ENCODE results near the gene PICK1.
"Not testable (repeated sequence)": the region's sequence is repeated elsewhere in the genome, so short reads cannot be mapped to it uniquely, and the experiment has no call there.

PICK1 gene

DNA sequence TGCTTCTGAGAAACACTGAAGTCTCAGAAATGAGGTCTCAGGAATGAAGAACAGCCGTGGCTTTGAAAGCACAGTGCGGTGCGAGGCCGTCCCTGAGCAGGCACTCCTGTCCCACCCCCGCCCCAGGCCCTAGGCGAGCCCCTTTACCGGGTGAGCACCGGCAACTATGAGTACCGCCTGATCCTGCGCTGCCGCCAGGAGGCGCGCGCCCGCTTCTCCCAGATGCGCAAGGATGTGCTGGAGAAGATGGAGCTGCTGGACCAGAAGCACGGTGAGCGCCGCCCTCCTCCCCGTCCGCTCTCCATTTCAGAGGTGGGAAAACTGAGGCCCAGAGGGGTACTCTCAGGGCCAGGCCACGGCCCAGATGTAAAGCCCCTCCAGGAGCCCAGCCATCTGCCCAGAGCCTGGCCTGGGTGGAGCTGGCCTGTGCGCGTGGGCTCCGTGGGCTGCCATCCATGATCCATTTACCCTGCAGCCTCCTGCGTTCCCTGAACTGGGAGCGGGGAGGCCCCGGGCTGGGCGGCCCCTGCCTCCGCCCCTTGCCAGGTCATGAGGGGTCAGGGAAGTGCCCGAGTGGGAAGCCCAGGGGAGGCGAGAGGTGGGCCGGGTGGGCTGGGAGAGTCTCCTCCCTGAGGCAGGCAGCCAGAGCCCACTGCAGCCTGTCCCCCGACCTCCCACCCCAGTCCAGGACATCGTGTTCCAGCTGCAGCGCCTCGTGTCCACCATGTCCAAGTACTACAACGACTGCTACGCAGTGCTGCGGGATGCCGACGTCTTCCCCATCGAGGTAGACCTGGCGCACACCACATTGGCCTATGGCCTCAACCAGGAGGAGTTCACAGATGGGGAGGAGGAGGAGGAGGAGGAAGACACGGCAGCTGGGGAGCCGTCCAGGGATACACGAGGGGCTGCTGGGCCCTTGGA, 17.2 kb downstream of the PICK1 start:
- DNase-seq (ENCODE audit: low read depth), result no peak

DNA sequence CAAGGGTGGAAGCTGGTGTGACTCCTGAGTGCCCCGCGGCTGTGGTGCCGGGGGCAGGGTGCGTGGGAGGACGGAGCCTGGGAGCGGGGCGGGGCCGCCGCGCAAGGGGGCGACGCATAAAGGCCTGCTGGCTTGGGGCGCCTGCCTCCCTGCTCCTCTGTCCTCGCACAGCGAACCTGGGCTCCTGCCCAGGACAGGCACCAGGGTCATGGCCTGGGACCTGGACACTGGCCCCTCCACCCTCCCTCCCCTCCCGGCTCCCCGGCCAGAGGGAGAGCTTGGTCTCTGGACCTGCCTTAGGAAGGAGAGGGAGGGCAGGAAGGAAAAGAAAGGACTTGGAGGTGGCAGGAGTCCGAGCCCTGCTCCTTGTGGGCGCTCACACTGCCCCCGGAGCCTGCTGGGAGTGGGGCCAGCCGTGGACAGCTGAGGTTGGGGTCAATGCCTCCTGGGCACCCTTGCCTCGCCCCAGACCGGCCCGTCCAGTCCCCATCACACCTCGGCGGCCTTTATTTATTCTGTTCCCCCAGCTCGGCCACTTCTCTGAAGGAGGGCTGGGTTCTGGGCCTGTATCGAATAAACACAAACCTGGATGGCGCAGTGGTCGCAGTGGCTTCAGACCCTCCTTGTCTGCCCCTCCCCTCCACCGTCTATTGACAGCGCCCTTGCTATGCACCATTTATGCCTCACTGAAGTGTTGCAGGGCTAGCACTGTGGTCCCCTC, 18.1 kb downstream of the PICK1 start:
- no peak for DNase-seq (ENCODE audit: low read depth)

DNA sequence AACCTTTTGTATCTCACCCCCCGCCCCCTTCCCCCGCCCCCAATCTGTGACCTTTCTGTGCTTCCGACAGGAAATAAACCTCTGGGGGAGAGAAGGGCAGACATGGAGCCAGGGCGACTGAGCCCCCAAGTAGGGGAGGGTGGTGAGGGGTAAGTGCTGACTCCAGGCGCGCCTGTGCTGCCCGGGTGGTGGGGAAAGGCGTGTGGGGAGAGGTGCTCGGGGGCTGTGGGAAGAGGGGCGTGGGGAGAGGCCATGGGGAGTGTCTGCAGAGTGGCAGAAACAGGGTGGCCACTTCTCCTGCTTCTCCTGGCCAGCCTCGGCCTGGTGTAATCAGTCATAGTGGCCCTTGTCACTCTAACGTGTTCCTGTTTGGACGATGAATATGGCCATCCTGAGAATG, 18.8 kb downstream of the PICK1 start:
- no peak for DNase-seq (ENCODE audit: low read depth)

DNA sequence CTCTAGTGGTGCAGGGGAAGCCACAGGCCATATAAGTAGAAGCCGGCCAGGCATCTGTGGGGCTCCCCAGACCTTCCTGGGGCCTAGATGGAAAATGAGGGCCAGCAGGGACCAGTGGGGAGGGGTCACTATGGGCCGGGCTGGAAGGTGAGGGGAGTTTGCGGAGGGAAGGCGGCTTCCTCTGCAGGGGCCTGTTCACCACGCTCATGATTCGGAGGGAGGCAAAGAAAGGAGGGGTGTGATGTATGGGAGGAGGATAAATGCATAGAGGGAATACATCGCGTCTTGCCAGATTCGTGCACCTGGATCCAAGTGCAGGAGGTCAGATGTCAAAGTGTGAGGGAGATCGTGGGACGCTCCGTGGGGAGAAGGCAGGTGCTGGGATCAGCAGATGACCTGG, 19.9 kb downstream of the PICK1 start:
- DNase-seq (ENCODE audit: low read depth), result no peak

DNA sequence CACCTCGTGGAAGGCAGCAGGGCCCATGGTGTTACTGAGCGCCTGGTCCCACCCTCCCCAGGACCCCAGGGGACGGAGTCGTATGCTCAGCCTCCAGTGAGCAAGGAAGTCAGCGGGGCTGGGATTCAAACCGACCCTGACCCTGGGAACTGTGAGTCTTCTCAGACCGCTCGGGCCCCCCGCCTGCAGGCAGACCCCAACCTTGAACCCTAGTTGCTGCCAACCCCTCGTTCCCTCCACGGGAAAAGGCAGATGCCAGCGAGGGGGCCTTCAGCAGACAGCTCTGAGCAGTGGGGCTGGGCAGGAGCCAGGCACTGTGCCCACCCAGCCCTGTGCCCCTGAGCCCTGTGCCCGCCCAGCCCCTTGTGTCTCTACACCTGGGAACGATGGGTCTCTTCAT, 20.4 kb downstream of the PICK1 start:
- no peak for DNase-seq (ENCODE audit: low read depth)

DNA sequence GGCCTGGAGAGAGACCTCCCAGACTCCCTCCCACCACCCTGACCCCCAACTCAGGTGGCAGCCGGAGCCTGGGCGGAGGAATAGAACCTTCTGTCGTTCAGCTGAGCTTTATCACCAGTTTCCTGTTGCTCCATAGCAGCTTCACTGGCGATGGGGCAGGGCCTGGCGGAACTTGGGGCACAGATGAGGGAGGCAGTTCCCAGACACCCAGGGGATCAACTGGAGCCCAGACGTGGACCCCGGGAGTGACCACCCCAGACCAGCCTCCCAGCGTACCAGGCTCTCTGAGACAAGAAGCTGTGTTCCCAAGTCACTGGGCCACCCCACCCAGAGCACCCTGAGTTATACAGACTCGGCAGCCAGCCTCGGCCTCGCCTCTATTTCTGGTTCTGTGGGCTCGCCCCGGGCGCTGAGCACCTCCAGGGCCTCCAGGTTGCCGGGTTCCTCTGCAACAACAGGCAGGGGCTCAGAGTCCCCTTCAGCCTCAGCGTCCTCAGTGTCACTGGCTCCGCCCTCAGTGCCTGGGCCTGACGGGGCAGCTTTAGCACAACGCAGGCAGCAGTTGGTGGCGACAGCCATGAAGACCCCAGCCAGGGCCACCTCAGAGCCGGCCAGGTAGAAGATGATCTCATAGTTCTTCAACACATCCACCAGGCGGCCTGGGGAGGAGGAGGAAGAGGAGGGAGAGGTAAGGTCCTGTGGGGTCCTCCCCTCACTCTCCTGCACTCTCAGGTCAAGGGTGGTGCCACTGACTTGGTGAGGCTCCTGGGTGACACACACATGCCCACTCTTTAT, 21.0 kb downstream of the PICK1 start:
- no peak for DNase-seq (ENCODE audit: low read depth)

DNA sequence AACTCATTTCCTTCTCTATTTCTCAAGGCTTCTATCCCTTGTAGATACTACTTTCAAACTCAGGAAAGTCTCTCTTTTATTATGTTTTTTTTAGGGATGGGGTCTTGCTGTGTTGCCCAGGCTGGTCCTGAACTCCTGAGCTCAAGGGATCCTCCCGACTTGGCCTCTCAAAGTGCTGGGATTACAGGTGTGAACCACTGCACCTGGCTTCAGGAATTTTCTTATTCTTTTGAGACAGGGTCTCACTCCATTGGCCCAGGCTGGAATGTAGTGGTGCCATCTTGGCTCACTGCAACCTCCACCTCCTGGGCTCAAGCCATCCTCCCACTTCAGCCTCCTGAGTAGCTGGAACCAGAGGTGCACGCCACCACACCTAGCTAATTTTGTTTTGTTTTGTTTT, 22.0 kb downstream of the PICK1 start:
- not testable (repeated sequence) for DNase-seq (ENCODE audit: low read depth)

DNA sequence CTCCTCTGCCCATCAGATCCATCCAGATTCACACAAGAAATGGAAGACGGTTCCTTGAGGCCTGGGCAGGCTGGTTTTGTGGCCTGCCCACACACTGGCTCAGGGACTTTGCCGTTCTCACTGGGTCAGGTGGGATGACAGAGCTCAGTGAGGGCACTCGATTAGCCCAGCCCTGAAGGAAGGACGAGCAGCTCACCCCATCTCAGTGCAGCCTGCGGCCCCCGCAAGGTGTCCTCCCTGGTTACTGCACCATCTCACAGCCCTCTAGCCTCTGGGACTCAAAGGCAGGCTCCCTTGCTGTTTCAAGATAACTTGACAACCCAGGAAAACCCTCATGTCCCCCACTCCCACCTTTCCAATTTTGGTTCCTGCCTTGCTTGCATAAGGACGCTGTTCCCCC, 22.6 kb downstream of the PICK1 start:
- DNase-seq (ENCODE audit: low read depth), result no peak

DNA sequence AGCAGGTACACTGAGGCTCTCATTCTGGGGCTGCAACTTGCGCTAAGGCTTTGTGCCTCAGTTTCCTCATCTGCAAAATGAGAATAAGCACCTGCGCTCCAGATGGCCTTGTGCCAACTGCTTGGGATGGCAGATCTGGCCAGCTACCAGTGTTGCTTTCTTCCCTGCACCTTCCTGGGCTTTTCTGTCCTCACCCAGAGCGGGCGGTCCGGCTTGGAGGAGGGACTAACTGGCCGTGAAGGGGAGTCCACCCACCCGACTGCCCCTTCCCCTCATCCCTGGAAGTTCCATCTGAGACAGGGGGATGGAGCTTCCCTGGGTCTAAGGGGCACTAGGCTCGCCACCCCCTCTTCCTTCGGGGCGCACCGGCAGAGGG, 23.3 kb downstream of the PICK1 start:
- no peak for DNase-seq (ENCODE audit: low read depth)

DNA sequence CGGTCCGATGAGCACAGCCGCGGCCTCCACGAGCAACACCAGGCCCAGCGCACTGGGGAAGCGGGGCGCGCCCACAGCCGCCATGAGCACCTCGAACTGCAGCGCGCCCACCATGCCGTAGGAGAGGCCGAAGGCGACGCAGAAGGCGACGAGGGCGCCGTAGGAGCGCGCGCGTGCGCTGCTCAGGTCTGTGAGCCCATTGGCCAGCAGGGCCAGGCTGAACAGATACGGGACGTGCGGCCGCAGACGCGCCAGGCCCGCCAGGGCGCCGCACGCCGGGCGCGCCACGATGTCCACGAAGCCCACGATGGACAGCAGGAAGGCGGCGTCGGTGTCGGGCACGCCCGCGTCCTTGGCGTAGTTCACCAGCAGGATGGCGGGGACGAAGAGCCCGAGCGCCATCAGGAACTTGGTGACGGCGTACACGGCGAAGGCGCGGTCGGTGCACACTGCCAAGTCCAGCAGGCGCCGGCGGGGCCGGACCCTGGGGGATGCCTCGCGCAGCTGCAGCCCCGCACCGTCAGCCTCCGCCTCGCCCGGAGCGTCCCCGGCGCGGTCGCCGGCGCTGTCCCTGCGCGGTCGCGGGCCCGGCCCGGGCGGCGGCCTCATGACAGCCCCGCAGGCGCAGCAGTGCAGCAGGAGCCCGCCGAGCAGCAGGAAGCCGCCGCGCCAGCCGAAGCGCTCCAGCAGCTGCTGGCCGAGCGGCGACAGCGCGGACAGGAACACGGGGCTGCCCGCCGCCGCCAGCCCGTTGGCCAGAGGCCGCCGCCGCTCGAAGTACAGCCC, 23.8 kb downstream of the PICK1 start:
- no peak for DNase-seq (ENCODE audit: low read depth)

DNA sequence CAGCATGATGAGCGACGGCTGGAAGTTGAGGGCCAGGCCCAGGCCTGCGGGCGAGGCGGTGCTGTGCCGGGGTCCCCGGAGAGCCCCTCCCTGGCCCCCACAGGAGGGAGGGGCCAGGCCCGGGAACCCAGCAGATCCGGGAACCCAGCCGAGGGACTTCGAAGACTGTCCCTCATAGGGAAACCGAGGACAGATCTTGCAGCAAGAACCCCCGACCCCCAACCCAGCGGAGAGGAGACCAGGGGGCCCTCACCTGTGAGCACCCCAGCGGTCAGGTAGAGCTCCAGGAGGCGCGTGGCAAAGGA, 24.4 kb downstream of the PICK1 start:
- DNase-seq (ENCODE audit: low read depth), result no peak

DNA sequence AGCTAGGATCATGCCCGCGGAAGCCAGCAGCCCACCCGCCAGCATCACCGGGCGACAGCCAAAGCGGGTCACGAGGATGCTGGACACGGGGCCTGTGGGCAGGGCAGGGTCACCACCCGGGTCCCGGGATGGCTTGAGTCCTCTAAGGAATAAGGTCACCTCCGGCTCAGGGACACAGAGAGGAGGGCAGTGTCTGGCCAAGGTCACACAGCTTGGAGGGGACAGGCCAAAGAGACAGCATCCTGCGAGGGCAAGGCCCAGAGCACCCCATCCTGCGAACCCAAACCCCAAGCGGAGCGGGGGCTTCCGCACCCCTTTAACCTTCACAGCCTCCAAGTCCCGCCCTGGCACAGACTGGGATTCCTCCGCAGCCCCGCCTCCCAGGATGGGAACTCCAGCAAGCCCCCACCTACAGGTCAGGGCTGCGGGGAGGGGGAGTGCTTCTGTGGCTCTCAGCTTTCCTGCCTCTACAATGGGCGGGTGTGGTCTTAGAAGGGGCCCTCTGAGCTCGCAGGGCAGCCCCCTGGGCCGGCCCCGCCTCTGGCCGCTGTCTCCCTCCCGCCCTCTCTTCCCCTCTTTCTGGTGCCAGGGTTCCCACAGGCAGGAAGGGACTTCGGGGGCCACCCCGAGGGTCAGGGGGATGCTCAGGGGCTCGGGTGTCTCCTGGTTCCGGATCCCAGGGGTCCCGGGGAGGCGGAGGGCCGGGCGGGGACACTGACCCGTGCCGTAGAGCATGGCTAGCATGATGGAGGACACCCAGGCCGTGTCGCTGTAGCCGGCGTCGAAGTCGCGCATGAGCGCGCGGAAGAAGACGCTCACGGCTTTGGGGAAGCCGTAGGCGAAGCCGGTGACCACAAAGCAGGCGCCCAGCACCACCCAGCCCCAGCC, 25.0 kb downstream of the PICK1 start:
- no peak for DNase-seq (ENCODE audit: low read depth)

DNA sequence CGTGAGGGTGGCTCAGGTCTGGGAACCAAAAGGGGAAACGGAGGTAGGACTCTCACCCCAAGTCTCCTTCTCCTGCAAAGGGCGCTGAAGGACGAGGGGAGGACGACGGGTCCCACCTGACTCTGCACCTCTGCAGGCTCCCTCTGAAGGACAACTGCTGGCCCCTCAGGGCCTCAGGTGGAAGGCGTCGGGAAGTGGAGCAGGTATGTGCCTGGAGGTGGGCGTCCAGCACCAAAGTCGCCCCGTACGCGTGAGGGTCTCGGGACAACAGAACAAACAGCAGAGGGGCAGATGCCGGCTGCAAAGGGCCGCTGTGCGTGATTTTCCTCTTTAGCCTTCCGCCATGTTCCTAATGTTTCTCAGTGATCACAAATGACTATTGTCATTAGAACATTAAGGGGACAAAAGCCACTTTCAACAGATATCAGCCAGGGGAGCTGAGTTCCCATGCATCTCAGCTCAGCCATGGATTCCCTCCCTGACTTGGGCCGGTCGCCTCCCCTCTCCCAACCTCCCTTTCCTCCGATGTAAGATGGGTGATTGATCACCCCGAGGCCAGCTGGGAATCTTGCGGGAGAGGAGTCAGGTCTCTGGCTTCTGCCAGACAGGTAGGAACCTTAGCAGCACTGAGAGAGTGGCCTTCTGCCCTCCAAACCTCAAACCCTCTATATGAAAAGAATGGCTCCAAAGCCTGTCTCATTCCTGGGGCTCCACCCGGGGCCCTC, 25.9 kb downstream of the PICK1 start:
- no peak for DNase-seq (ENCODE audit: low read depth)

DNA sequence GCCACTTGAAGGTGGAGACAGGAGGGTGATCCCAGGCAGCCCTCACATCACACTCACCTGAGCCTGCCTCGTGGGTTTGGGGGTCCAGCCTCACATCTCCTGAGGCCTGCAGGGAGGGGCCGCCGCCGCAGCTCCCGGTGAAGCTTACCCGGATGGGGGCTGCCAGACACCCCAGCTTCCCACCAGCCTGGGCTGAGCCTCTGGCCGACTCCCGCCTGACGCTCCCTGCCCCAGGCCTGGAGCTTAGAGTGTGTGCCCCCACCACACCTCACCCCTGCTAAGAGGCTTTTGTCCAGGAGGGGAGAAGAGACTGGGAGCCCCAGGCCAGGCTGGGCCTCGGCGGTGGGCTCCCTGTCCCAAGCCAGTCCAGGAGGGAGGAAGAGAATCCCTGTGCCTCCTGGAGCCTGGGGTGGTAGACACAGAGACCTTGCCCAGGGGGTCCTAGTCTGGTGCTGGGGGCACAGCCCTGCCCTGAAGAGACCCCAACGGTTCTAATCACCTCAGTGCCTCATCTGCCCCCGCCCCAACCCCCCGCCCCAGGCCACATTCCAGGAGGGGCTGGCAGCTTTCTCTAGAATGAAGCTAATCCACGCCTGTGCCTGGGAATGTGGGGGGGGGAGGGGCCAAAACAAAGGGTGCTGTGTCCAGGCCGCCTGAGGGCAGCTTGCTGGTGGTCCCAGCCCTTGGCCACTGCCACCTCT, 26.9 kb downstream of the PICK1 start, which contains the start of gene SLC16A8:
SLC16A8 (minus strand) TSS at position 254 of the 701 bp plus-strand sequence. CDS start 1,311 bp downstream, outside the sequence.
- DNase-seq (ENCODE audit: low read depth), result no peak

DNA sequence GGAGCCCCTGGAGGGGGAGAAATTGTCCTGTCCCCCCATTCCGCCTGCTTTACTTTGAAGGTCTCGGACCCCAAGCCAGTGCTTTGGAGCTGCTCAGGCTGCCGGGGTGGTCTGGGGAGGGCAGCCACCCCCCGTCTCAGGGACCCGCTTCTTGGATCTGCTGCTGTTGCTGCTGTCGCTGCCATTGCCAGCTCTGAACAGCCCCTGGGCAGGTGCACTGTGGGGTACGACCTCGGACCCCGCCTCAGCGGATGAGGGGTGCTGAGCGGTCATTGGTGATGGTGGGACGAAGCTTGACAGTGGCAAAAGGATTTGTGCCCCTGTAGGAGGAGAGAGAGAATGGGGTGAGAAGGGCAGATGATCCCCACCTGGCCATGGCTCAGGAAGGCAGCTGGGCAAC, 27.9 kb downstream of the PICK1 start:
- no peak for DNase-seq (ENCODE audit: low read depth)

DNA sequence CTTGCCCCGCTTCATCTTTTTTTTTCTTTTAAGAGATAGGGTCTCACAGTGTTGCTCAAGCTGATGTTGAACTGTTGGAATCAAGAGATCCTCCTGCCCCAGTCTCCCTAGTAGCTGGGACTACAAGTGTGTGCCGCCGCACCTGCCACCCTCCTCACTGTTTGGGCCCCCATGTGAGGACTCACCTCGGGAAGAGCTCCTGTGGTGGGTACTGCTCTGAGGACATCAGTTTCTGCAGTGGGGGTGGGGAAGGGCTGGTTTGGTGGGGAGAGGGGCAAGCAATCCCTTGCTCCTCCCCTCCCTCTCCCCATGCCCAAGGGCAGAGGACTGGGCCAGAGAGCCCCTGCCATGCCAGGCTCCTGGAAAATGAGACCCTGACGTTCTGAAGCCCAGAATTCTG, 28.3 kb downstream of the PICK1 start:
- DNase-seq (ENCODE audit: low read depth), result no peak

DNA sequence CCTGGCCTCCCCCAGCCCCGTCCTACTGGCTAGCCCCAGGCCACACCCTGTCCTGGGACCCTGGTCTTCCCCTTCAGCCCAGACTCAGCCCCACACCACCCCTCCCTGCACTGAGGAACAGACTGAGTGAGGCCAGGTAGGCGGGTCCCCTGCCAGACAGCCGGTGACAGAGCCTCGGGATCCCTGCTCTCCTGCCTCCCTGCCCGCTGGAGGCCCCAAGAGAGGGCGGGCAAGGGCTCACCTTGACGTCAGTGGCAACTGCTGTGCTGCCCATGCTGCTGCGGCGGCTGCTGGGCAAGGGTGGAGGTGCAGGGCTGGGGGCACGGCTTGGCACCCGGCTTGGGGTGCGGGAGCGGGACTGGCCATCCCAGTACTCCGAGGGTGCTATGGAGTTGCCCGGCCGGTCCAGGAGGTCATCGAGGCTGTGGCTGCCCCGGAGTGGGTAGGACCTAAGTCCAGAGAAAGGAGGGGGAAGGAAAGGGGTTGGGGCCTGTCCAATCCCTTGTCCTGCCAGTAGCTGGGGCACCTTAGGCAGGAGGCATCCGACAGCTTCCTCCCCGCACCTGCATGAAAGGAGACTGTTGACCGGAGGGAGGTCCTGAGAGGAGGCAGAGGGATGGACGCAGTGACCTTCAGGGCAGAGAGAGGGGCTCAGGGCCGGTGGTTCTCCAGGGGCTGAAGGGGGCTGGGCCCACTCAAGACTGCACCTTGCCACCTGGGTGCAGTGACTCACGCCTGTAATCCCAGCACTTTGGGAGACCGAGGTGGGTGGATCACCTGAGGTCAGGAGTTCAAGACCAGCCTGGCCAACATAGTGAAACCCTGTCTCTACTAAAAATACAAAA, 29.0 kb downstream of the PICK1 start:
- no peak for DNase-seq (ENCODE audit: low read depth)

DNA sequence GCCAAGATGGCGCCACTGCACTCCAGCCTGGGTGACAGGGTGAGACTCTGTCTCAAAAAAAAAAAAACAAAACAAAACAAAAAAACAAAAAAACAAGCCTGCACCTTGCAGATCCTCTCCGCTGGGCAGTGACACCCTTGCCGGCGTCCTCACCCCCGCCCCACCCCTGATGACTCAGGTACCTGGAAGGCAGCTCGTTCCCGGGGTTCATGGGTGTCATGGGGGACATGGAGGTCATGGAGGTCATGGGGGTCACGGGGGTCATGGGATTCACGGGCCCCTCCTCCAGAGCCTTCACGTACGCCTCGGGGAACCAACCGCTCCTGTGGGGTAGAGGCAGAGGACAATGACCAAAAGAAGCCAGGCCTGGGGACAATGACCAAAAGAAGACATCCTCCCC, 29.7 kb downstream of the PICK1 start:
- no peak for DNase-seq (ENCODE audit: low read depth)

DNA sequence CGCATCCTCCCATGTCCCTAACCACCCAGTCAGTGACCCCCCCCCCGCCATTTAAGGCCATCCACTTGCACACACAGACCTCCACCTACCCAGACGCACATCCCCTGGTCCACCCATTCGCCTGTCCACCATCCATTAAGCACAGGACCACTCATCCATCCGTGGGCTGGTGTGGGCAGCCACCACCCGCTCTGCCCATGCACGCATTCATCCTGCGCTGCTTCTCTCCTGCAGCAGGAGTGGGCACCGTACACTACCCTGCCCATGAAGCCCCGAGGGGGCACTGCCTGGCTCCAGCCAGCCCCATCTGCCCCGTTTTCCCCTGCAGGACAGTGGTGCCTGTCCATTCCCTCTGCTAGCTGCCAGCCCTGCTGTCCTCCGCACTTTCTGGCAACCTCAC, 30.7 kb downstream of the PICK1 start:
- no peak for DNase-seq (ENCODE audit: low read depth)

Measured in fibroblast of gingiva (primary cell).